SK-MEL-5 (cell line): ENCODE measurements around the gene PAM. TPM values are rescaled to one million over a fixed set of nuclear protein-coding genes. Genes with fewer than 3 reads are reported as not detected.
"Not testable (repeated sequence)": the region's sequence is repeated elsewhere in the genome, so short reads cannot be mapped to it uniquely, and the experiment has no call there.

Experiments
- DNase-seq: peaks from one replicate; pipeline ENCODE4 v3.0.0-alpha.2; 2016; ENCODE audit warnings: low read depth, low spot score
- in situ Hi-C: cut with HindIII; loops from 2 replicates; pipeline ENCODE4 v1.10.0; 2016; ENCODE audit warnings: low sequenced_read_pairs, high pct_unique_total_duplicates, low pct_unique_long_range_greater_than_20kb
- total RNA-seq: library from RNA; depleted of rRNA; stranded (reverse); fragments of >200 nt; shearing (Covaris generic); gene quantifications from 2 replicates; pipeline ENCODE4 v1.2.3, GENCODE V29; 2014

PAM gene
- total RNA-seq, 1 experiment from 2014 or later = 472 TPM

DNA sequence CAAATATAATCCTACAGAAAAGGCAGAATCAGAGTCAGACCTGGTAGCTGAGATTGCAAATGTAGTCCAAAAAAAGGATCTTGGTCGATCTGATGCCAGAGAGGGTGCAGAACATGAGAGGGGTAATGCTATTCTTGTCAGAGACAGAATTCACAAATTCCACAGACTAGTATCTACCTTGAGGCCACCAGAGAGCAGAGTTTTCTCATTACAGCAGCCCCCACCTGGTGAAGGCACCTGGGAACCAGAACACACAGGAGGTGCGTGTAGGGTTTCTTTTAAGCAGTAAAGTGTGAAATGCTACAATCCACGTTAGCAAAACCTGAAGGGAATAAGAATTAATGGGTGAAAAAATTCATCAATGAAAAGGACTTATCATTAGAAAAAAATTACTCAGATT lies 219.1 kb downstream of the PAM start:
- in situ Hi-C loops = no loop called here
- DNase-seq = no peak

DNA sequence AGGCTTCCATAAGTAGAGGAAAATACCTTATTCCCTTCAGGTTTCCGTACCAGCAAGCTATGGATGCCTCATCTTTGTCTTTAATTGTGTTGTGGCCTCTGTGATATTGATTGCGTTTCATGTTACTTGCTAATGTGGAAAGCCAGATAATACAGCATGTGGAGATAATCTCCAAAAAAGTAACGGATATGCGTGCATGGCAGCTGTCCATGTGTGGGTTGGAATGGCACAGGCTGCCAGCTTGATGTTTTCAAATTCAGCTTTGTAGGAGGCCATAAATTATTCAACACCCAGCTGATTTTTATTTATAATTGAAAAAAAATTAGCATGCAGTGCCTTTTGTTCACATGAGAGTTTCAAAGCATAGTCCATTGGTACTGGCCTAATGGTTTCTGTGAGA lies 219.9 kb downstream of the PAM start:
- in situ Hi-C loops = no loop called here
- no peak for DNase-seq

DNA sequence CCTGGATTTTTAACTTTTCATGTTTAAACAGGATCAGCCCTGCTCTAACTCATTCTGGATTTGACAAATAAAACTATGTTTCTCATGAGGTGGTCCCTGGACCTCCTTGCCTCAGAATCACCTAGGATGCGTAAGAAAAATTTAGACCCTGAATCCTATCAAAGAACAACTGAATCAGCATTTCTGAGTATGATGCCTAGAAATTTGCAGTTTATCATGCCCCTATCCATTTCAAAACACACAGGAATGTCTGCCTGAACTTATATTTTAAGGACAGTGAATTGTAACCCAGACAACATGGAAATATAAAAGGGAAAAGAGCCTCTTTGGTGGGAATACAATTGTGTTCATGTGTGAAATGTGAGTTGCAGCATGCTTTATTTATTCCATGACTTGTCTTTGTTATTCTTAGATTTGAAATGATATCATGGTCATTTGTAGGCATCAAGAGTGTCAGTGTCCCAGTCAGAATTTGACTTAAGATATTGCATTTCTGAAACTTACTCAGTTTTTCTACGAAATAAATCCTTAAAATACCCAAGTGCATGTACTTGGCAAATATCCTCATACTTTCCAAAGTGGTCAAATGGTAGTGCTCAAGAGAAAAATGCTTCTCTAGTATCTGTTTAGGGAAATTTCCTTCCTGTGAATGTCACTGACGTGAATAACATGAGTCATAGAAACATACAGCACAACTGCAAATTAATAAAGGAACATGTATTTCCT lies 220.5 kb downstream of the PAM start:
- DNase-seq = no peak
- in situ Hi-C loops = no loop called here

DNA sequence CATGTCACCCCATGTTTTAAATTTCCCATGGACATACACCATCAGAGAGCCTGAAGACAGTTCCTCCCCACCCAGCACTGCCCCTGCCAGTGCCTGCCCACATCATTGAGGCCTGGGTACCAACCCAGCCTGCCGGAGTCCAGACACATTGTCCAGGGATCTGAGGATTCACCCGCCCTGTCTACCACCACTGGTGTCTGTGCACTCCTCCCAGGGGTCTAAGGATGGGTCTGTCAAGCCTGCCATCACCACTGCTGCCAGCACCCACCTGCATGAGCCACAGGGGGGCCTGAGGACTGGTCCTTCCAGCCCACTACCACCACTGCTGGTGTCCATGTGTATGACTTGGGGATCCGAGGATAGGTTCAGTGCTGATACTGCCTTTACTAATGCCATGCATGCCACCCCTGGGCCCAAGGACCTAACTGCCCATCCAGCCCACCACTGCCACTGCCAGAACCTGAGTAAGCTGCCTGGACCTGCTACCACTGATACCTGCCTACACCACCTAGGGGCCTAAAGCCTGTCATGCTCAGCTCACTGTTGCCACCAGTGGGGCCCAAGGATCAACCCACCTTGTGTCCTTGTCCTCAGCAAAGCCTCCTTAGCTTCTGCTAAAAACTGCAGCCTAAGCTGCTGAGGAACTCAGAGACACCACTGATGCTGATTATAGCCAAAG lies 227.0 kb downstream of the PAM start:
- in situ Hi-C loops = no loop called here
- no peak for DNase-seq

DNA sequence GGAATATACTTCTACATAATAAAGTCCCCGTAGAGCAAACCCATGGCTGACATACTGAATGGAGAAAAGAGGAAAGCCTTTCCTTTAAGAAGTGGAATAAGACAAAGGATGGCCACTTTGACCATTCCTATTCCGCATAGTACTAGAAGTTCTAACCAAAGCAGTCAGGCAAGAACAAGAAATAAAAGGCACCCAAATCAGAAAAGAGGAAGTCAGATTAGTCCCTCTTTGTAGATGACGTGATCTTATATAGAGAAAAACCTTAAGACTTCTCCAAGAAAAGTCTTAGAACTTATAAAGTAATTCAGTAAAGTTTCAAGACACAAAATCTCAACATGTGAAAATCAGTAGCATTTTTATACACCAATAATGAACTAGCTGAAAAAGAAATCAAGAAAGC lies 231.0 kb downstream of the PAM start:
- no peak for DNase-seq
- in situ Hi-C loops = no loop called here

DNA sequence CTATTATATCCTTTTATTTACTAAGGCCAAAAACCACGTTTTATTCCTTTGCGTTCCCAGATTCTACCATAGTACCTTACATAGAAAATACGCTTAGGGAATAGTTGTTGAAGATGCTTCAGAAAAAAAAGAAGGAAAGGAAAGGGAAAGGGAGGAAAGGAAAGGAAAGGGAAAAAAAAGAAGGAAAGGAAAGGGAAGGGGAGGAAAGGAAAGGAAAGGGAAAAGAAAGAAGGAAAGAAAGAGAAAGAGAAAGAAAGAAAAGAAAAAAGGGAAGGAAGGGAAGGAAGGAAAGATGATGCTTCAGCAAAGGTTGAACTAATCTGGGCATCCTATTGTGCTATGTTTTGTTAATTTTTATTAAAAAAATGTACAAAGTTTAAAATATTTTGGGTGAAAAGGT lies 233.4 kb downstream of the PAM start:
- in situ Hi-C loops = no loop called here
- DNase-seq = no peak

DNA sequence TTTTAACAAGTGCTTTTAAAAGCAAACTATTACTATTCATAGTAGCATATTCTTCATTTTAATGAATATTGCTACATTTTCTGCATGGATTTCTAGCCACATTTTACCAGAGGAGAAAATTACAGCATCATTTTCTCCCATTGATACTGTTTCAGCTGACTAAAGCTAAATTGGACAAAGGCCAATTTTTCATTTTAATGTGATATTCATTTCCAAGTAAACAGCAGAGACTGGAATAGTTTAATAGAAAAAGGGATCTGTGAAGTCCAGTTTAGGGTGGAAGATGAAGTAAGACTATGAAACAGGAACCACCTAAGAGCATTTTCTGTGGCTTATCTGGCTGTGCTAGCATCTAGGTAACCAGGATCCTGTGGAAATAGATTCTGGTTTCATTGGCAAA lies 236.7 kb downstream of the PAM start:
- DNase-seq = no peak
- in situ Hi-C loops = no loop called here

DNA sequence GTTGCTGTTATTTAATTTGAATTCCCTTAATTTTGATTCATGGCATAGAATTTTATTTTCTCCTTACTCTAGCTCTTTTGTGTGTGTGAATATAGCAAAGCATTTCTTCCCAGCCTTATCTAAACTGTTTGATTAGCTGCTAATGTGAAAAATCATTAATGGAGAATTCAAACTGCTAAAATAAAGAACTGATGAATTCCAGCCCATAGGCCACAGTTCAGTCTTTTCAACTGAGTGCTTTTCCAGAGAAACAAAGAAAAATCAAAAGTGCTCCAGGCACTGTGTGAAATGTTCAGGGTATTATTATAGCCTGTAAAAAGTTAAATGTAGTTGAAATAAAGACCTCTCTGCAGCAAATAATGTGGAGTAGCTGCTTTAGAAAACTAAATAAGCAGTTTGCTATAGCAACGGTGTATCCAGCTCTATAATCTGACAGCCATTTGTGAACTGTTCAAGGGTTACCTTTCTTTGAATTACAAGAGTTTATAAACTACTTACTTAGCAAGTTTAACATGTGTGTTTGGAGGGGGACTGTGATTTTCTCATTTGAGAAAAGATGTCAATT lies 241.0 kb downstream of the PAM start:
- no peak for DNase-seq
- in situ Hi-C loops = no loop called here

DNA sequence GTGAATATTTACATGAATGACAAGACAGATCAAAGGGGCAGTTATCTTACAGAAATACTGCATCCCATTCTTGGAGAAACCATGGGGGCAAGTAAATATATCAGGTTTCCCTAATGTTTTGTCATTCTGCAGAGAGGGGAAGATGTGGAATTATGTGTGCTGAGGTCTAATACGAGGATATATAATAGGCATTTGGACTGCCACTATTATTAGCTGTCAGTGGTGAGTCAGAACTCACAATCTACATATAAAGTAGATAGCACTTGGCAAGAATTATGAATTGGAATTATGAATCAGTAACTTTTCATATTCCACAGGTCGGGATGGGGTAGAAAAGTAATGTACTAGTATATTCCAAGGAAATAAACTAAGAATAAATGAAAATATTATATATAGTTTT lies 243.1 kb downstream of the PAM start:
- no peak for DNase-seq
- in situ Hi-C loops = no loop called here

DNA sequence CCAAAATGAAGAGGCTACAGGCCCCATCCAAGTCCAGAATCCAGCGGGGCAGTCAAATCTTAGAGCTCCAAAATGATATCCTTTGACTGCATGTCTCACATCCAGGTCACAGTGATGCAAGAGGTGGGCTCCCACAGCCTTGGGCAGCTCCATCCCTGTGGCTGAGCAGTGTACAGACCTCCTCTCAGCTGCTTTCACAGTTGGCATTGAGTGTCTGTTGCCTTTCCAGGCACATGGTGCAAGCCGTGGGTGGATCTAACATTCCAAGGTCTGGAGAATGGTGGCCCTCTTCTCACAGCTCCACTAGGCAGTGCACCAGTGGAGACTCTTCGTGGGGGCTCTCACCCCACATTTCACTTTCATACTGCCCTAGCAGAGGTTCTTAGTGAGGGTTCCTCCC lies 244.1 kb downstream of the PAM start:
- in situ Hi-C loops = no loop called here
- no peak for DNase-seq

DNA sequence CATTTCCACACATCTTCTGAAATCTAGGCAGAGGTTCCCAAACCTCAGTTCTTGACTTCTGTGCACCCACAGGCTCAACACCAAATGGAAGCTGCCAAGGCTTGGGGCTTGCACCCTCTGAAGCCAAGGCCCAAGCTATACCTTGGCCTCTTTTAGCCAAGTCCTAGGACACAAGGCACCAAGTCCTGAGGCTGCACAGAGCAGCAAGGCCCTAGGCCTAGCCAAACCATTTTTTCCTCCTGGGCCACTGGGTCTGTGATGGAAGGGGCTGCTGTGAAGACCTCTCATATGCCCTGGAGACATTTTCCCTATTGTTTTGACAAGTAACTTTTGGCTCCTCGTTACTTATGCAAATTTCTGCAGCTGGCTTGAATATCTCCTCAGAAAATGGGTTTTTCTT lies 244.5 kb downstream of the PAM start:
- DNase-seq, in situ Hi-C loops: not testable (repeated sequence)

DNA sequence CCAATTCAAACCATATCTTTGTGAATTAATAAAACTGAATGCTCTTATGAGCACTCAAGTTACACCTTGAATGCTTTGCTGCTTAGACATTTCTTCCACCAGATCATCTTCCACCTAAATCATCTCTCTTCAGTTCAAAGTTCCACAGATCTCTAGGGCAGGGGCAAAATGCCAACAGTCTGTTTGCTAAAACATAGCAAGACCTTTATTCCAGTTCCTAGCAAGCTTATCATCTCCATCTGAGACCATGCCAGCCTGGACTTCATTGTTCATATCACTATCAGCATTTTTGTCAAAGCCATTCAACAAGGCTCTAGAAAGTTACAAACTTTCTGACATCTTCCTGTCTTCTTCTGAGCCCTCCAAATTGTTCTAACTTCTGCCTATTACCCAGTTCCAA lies 245.0 kb downstream of the PAM start:
- DNase-seq = no peak
- in situ Hi-C loops = no loop called here

DNA sequence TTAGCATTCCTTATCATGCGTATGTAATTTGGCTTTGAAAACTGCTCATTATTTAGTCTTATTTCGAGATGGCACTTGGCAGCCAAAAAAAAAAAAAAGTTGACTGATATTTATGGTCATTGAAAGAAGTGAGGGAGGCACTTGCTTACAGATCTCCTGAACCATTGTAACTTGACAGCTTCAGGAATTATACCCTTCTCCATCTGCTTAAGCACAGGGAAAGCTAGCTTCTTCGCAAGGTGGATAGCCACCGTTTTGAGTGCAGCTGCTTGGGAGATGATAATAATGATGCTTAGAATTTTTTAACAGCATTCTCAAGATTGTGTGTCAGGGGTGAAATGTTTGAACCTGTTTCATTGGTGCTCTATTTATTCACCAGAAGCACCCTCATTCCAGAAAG lies 248.8 kb downstream of the PAM start:
- in situ Hi-C loops = no loop called here
- DNase-seq = no peak

DNA sequence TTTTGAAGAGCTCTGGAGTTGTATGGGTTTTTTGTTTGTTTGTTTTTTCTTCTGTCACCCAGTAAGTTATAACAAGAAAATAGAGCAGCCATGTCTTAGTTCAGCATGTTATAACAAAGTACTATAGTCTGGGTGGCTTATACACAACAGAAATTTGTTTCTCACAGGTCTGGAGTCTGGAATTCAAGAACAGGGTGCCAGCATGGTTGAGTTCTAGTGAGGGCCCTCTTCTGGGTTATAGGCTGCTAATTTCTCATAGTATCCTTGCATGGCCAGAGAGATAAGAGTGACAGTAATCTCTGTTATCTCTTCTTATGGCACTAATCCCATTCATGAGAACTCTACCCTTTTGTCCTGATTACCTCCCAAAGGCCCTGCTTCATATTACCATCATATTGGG lies 250.2 kb downstream of the PAM start:
- DNase-seq = no peak
- in situ Hi-C loops = no loop called here

DNA sequence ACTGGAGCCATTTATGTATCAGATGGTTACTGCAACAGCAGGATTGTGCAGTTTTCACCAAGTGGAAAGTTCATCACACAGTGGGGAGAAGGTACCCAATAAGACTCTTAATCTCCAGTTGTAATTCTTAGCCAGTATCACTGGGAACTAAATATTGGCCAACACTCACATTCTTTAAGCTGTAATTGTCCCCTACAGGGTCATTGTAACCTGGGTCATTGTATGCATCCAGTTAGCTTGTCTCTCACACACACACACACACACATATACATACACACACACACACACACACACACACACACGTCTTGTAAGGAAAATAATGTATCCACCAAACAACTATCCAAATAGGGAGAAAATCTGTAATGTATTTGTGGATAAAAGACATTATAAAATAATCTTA lies 251.8 kb downstream of the PAM start:
- in situ Hi-C loops = no loop called here
- no peak for DNase-seq

DNA sequence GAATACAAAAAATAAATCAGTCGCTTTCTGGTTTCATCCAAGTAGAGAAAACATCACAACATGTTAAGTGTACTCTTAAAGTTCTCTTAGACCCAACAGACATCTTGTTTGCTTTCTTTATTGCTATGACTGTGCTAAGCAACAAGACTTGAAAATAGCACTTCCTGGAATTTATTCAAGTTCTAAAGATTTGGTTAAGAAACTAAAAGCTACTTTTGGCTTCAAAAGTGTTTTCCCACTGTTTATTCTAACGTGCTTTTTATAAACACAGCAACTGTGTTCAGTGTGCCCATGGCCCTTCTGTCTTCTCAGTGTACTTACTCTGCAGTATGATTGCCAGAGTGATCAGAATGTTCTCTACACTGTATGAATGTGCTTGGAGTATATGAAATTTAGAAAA lies 255.1 kb downstream of the PAM start:
- DNase-seq = no peak
- in situ Hi-C loops = no loop called here

DNA sequence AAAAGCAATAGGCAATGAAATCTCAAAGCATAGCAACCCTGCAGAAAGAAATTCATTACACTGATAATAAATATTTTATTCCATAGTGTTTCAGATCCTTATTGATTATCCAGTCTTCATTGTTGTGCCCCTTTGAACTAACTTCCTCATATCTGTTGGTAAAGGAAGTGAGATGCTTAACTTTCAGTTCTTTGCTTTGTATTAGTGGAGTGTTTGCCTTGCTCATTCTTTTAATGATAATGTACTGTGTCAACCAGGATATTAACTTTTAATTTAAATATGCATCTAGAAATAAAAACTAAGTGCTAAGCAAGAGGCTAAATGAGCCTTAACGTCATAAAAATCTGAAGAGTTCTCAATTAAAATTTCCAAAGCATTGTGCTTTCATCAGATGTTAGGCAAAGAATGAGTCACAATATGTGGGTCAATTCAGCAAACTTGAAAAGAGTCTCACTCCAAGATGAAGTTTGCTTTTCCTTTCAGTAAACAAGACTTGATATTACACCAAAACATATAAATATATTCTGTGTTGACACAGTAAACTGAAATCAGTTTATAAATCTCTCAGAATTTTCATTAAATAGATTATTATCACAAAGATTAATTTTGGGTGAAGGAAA lies 258.9 kb downstream of the PAM start:
- in situ Hi-C loops = no loop called here
- no peak for DNase-seq

DNA sequence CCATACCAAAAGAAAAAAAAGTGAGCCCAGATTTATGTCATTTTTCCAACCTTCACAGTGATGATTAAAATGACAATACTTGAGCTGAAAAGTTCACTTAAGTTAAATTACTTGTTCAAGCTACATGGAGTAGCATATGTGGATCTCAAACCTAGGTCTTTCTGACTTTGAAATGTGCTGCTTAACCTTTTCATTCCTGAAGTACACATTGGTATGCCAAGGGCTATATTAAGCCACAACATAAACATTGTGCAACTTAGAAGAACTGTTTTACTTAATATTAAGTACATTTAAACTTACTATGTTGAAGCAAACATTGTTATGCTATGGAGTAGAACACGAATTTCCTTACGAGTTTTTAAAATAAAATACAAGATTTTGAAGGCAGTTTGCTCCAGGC lies 259.9 kb downstream of the PAM start:
- DNase-seq = no peak
- in situ Hi-C loops = no loop called here

DNA sequence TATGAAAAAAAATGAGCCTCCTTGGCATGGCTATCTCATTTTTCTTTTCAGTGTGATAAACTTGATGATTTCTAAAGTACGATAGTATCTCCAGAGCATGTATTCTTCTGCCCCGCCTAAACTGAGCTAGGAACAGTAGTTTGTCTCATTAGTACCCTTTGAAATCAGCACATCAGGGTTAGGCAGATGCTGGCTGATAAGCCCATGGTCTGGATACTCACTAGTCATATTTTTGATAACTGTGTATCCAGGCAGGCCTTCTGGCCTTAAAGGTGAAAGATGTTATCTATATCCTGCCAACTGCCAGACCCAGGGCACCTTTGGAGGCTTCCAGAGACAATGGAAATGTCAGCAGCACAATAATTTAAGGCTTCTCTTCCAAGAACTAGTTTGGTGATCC lies 261.1 kb downstream of the PAM start:
- in situ Hi-C loops = no loop called here
- DNase-seq = no peak
